ENCODE results near the gene ITGB1. TPM values are rescaled to one million over a fixed set of nuclear protein-coding genes. Genes with fewer than 3 reads are reported as not detected.

Gene ITGB1
- total and polyA plus RNA-seq, 2 experiments from 2014 or later, result 317 to 439 TPM

GRCh38 chr10:32889631-32890212 is 68.3 kb downstream of the ITGB1 start:
- no peaks in the 10 kb centered on the region for H3K36me3 ChIP-seq (ENCODE audit: insufficient read depth)
- Mint-ChIP-seq H3K27ac (no peak overlapping the region), H3K27me3 (ENCODE audit: insufficient read depth, low read depth, poor library complexity) (peaks cover 5% of the 10 kb centered on the region), H3K36me3 (ENCODE audit: low read depth) (no peaks in the 10 kb centered on the region), H3K4me1 (peaks cover 20% of the 10 kb centered on the region), H3K4me3 (no peak overlapping the region), H3K9me3 (no peaks in the 10 kb centered on the region)
- H3K4me3 ChIP-seq, result no peak overlapping the region
- no peaks in the 10 kb centered on the region for H3K9me2 ChIP-seq (ENCODE audit: insufficient read depth)
- TF ChIP-seq EZH2 (IDR thresholded peaks at IDR 0.05; ENCODE audit: low read depth, unreplicated experiment) (no peak), JUNB (IDR thresholded peaks at IDR 0.05; ENCODE audit: unreplicated experiment) (no peak), CTCF (conservative IDR thresholded peaks at IDR 0.05; ENCODE audit: low read depth in 2 of 2) (no peak), REST (IDR thresholded peaks at IDR 0.05; ENCODE audit: unreplicated experiment) (no peak)
- no peak overlapping the region for H2AFZ ChIP-seq
- DNase-seq (ENCODE audit: low spot score) (no peak), ATAC-seq (no peak)
- peaks cover 8% of the 10 kb centered on the region for H3K4me1 ChIP-seq (ENCODE audit: insufficient read depth)
- H4K20me1 ChIP-seq (replicated peaks; ENCODE audit: insufficient read depth), result no peaks in the 10 kb centered on the region
- H3K27me3 ChIP-seq (ENCODE audit: insufficient read depth), result no peaks in the 10 kb centered on the region
- H3F3A ChIP-seq (replicated peaks; ENCODE audit: low read depth), result no peaks in the 10 kb centered on the region
- no peak overlapping the region for H3K4me2 ChIP-seq
- no peaks in the 10 kb centered on the region for H3K79me2 ChIP-seq (replicated peaks; ENCODE audit: insufficient read depth)
- H3K27ac ChIP-seq (ENCODE audit: low read depth), result no peak overlapping the region

- Histone ChIP-seq H2AFZ (no peak overlapping the region), H4K20me1 (replicated peaks; ENCODE audit: insufficient read depth) (no peaks in the 10 kb centered on the region), H3K79me2 (replicated peaks; ENCODE audit: insufficient read depth) (no peaks in the 10 kb centered on the region), H3K27ac (ENCODE audit: low read depth) (no peak overlapping the region), H3K4me2 (no peak overlapping the region), H3K36me3 (ENCODE audit: insufficient read depth) (no peaks in the 10 kb centered on the region), H3K27me3 (ENCODE audit: insufficient read depth) (no peaks in the 10 kb centered on the region), H3K4me3 (no peak overlapping the region), H3K4me1 (ENCODE audit: insufficient read depth) (peaks cover 8% of the 10 kb centered on the region), H3F3A (replicated peaks; ENCODE audit: low read depth) (no peaks in the 10 kb centered on the region), H3K9me2 (ENCODE audit: insufficient read depth) (no peaks in the 10 kb centered on the region)
- peaks cover 4% of the 10 kb centered on the region for H3K27me3 Mint-ChIP-seq (ENCODE audit: insufficient read depth, low read depth, poor library complexity)
- no peak overlapping the region for H3K27ac Mint-ChIP-seq
- DNase-seq (ENCODE audit: low spot score) (no peak), ATAC-seq (no peak)
- H3K4me3 Mint-ChIP-seq, result no peak overlapping the region
- peaks cover 19% of the 10 kb centered on the region for H3K4me1 Mint-ChIP-seq
- no peaks in the 10 kb centered on the region for H3K36me3 Mint-ChIP-seq (ENCODE audit: low read depth)
- no peaks in the 10 kb centered on the region for H3K9me3 Mint-ChIP-seq
- TF ChIP-seq CTCF (conservative IDR thresholded peaks at IDR 0.05; ENCODE audit: low read depth in 2 of 2), result no peak
- no peak for TF ChIP-seq STAT1 (IDR thresholded peaks at IDR 0.05; ENCODE audit: unreplicated experiment)
- TF ChIP-seq NANOG (IDR thresholded peaks at IDR 0.05; ENCODE audit: borderline replicate concordance), result no peak
- TF ChIP-seq ZNF331 (CRISPR knock-in tag; IDR thresholded peaks at IDR 0.05; ENCODE audit: low read depth), result no peak
- TF ChIP-seq CREB1 (CRISPR knock-in tag; IDR thresholded peaks at IDR 0.05; ENCODE audit: low read depth), result no peak
- TF ChIP-seq ETS1 (IDR thresholded peaks at IDR 0.05), result no peak
- no peak for TF ChIP-seq ZNF114 (CRISPR knock-in tag; IDR thresholded peaks at IDR 0.05)
- no peak for TF ChIP-seq JUNB (IDR thresholded peaks at IDR 0.05; ENCODE audit: unreplicated experiment)
Observed at GRCh38 chr10:32888161-32888927, 69.7 kb downstream of the ITGB1 start.
